HG03097 (cell line): ENCODE data around the gene MPPED1.

Source experiments
- ATAC-seq: cut with Tn5 transposase; IDR thresholded peaks from one replicate; pipeline ENCODE4 v1.9.1; 2021; ENCODE audit not compliant: unreplicated experiment, low FRiP score

The MPPED1 gene

DNA sequence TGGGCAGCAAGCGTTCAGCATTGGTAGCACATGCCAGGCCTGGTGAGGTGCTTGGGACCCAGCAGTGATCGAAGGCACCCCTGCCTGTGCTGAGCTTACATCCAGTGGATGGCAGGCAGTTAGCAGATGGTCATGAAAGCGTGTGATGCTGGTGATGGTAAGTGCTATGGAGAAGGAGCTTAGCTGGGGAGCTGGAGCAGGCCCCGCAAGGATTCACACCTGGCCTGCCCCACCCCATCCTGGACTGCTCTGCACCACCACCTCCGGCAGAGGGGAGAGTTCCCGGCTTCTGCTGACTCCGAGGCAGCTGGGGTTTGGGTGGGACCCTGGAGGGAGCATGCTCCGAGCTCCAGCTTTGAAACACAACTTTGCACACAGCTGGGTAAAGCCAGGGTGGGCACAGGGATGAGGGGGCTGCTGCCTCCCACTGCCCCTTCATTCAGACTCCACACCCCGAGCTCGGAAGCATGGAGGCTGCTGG is 16.2 kb downstream of the MPPED1 start:
- ATAC-seq, result no peak

DNA sequence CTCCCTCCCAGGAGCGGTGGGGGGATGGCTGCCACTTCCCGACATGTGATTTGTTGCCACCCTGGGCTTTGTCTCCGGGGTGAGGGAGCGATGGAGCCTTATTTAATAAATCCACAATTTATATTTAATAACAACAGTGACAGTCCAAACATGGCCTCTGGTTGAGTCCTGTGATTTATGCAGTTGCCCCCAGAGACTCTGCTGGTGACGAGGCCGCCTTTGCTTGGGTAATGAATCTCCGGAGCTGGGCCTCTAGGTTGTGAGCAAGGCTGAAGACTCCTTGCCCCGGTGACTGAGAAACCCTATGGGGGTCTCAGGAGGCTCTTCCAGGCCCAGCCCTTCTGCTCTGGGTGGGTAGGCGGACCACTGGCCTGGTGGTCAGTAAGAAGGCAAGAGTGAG is 16.7 kb downstream of the MPPED1 start:
- ATAC-seq, result no peak

DNA sequence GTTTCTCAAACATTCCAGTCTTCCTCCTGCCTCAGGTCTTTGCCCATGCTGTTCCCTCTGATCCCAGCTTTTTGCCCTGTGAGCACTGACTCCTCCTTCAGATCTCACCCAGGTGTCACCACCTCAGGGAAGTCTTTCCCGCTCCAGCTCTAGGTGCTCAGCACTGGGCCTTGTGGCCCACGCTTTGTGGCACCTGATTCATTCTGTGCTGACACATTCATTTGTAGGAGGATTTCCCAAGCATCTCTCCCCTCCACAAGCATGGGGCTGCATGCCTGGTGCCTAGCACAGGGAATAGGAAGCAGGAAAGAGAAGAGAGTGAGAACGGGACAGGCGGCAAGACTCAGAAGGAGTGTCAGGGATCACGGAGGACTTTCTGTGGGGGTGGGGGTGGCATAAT is 17.6 kb downstream of the MPPED1 start:
- no peak for ATAC-seq

DNA sequence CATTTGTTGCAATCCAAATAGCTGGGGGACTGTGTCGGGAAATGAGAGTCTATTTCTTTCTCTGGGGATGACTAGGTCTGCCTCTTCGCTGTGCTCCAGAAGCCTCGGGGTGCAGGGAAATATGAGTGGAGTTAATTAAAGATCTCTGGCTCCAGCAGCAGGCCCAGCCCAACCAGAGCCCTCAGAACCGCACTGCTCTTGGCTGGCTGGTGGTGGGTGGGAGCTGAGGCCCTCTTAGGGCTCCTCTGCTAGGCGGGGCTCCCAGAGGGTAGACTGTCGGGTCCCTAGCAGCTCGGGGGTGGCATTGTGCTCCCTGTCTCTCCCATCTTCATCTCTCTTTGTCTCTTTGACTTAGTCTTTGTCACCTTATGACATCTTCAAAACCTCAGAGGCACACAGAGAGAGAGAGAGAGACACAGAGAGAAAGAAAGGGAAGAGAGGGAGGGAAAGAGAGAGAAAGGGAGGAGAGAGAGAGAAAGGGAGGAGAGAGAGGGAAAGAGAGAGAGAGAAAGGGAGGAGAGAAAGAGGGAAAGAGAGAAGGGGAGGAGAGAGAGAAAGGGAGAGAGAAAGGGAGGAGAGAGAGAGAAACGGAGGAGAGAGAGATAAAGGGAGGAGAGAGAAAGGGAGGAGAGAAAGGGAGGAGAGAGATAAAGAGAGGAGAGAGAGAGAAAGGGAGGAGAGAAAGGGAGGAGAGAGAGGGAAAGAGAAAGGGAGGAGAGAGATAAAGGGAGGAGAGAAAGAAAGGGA is 20.2 kb downstream of the MPPED1 start:
- ATAC-seq, result no peak

DNA sequence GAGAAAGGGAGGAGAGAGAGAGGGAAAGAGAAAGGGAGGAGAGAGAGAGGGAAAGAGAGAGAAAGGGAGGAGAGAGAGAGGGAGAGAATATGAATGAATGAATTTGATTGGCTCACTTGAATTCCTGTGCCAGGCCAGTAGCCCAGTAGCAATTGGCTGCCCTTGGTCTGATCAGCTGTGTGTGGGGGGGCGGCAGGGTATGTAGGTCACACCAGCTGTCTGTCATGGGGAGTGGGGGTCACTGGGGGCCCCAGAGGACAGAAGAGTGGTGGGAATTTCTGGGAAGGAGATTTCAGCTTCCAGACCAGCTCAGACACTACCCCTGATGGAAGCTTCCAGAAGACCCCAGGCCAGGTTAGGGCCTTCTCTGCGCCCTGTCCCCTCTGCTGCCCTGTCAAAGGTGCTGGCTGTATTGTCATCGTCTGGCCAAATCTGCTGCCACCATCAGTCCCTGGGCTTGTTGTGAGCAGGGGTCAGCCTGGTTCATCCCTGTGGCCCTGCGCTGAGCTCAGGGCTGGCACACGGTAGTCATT is 21.1 kb downstream of the MPPED1 start:
- ATAC-seq, result no peak

DNA sequence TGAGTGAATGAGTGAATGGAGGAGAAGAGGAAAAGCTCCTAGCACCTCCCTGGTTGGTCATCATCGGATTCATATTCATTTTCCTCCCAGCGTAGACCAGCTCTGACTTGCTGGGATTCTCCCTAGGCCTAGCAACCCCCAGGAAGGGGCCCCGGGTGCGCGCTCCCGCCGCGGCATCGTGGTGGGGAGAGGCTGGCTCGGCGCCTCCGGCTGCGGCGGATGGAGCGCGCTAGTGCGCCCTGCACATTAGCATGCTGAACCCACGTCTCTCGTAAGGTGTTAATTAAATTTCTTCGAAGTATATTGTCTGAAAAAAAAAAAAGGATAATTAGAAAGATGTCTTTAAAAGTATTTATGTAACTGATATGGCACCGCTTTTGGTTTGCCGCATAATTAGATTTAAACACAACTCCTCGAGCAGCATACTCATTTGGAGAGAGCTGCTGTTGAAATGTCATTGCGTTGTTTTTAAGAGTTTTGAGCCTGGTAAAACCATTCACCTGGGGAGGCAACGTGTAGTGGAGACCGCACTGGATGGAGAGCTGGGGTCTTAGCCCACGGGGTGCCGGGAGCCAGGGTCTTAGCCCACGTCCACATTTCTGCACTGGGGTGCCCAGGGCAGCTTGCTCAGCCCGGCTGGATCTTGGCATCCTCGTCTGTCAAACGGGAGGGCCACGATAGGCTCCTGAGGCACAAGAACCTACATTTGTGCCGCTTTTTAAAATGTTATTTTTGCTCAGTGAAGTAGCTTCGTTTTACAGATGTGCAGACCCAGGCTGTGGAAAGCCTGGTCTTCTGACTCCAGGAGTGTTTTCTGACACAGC is 21.8 kb downstream of the MPPED1 start:
- ATAC-seq, result no peak

DNA sequence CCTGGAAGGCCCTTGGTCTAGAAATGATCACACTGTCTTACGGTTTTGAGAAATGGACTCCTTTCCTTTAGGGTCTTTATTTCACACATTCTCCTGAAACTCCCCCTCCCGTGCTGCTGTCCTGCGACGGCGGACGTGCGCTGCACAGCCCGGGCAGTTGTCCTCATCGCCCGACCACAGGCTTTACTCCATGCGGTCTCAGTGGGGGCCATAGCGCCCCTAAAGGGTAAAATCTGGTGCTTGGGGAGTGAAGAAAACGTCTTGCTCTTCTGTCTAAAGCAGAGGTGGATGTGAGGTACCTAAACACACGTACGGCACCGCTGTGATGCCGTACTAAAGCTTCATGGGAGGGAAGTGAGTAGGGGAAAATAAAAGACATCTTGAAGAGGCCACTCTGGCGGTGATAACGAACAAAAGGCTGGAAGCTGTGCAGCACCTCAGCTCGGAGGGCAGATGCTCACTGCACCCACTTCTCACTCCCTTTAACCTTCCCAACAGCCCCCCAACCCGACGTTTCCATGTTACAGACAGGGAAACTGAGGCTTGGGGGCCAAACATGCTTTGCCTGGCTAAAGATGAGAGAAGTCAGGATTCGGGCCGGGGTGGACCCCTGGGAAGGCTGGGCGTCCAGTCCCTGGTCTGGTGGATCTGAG is 22.6 kb downstream of the MPPED1 start:
- ATAC-seq, result no peak

DNA sequence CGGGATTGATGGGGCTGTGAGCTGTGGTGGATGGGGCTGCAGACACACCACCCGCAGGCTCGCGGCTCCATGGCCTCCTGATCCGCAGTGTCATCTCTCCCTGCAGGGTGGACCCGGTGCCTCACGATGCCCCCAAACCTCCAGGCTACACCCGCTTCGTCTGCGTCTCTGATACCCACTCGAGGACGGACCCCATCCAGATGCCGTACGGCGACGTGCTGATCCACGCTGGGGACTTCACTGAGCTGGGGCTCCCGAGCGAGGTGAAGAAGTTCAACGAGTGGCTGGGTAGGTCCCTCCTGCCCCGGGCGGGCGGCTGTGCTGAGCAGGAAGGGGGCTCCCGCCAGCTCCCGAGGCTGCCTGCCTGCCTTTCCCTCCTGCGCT is 23.1 kb downstream of the MPPED1 start:
- no peak for ATAC-seq

DNA sequence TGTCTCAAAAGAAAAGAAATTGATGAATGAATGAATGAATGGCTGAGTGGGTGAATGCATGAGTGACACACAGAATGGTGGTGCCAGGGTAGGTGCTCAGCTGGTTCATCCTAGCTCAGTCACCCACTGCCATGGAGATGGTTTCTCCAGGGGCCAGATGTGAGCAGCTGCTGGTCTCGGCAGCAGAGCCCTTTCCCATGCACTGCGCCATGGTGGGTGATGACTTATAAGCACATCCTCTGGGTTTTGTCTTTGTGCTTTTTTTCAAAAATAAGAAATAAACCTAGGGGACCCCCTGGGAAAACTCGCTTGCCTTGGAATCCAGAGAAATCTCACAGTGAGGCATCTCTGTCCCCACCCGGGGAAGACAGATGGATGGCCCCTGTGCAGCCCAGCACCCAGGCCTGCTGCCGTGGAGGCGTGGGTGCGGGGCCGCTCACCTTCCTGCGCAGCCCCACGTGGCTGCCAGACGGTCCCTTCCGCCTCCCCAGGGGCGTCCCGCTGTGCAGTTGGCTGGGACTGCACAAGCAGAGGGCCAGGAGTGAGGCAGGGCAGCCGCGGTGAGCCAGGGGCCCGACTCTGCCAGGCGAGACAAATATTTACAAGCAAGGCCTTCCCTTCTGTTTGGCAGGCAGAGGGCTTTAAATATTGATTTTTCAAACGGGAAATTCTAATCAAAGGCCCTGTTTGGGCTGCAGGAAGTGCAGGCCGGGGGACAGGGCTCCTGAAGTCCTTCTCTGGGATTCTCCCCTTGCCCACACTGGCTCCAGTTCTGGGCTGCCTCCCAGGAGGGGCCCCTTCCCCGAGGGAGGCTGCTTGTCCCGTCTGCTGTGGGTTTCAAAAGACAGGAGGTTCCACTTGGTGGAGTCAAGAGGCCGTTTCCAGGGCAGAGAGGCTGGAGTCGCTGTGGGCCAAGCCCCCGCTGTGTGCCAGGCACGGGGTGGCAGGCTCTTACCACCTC is 24.3 kb downstream of the MPPED1 start:
- ATAC-seq, result no peak

DNA sequence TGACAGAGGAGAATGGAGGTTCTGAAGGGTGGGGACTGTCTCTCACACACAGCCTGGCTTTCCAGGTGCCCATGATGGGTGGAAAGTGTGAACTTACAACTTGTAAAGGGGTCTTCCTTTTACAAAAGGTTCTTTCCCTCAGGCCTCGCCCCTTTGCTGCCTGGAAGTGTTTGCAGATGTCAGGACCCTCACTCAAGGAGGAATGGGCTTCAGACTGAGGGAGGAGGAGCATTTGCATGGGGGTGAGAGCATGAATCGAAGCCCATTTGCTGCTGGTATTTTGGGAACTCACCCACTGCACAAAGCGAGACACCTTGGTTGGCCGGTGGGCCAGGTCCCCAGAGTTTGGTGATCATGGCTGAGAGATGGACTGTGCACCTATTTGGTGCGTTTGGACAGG is 25.1 kb downstream of the MPPED1 start:
- no peak for ATAC-seq

DNA sequence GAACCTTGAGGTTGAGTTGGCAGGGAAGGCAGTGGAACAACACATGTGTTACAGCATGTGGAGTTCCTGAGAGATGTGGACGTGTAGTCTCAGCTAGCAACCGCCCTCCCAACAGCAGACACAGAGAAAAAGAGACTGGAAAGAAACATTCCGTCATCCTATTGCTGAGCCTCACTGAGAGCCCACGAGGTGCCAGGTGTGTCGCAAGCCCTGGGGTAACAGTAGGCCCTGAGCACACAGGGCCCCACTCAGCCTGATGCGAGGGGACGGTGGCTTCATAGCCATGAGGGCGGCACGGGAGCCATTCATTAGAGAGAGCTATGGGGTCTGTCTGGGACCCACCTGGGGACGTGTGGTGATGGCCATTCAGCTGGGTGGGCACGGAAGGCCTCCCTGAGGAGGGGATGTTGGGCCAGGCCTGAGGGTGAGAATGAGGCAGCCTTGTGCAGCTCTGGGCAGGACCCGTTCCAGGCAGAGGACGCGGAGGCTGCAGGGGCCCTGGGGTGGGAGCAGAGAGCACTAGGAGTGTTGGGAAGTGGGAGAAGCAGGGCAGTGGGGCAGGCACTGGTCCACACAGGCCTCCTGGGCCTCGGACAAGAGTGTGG is 26.2 kb downstream of the MPPED1 start:
- no peak for ATAC-seq

DNA sequence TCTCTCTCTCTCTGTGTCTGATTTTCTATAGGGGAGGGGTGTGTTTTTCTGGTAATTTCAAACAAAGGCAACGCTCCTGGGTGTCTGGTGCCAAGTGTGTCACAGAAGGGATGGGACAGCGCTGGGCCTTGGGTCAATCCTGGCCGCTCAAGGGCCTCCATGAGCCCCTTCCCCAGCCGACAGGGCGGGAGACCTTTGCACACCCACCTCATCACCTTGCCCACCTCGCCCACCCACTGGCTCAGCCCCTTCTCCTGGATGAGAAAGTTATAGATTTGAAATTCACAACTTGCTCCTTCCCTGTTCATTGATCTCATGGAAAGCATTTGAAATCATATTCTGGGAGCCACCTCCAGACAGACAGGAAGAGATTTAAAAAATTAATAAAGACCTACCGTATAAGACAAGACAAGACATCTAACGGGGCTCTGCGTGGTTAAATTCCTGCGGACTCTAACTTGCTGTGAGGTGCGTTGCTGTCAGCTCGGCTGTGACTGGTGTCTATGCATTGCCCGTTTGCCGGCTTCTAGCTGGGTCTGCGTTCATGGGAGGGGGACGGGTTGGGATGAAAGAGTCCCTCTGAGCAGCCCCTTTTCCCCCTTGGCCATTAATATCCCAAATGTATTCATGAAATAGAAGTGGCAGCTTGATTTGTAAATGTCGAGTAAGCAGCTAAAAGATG is 27.0 kb downstream of the MPPED1 start:
- ATAC-seq, result no peak

DNA sequence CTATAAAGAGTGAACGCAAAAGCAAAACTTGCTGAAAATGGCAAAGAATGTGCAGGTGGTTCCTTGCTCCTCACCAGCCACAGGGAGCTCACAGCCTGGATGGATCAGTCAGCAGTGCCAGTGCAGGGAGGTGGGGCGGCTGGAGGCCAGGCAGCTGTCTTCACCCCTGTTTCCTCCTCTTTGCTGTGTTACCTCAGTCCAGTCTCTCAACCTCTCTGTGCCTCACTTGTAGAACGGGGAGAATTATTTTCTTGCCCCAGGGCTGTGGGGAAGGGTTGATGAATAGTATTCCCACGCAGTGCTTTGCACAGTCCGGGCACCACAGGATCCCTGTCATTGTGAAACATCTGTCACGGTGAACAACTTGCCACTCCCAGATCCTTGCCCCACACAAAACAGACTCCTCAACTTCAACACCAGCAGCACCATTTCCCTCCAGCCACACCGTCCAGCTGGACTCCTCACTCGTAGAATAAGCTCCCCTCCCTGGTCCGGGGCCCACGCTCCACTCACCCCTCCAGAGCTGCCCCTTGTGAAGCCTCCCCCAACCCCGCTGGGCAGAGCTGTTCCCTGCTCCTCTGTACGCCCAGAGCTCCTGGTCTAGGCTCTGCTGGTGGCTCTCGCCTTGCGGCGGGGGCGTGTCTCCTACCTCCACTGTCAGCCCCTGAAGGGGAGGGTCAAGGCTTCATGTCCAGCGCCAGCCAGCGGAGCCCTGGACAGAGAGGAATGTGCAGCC is 27.7 kb downstream of the MPPED1 start:
- ATAC-seq, result no peak

DNA sequence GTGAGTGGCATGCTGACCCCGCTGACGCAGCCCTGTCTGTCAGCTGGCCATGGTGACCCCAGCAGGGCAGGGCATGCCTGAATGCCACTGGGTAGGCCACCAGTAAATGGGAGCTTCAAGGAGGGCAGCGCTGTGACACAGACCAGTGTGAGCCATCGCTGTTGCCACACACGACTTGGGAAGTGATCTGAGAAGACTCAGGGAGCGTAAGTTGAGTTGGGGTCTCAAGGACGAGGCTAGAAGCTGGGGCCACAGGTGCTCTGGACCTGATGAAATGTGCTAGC is 28.2 kb downstream of the MPPED1 start:
- no peak for ATAC-seq

DNA sequence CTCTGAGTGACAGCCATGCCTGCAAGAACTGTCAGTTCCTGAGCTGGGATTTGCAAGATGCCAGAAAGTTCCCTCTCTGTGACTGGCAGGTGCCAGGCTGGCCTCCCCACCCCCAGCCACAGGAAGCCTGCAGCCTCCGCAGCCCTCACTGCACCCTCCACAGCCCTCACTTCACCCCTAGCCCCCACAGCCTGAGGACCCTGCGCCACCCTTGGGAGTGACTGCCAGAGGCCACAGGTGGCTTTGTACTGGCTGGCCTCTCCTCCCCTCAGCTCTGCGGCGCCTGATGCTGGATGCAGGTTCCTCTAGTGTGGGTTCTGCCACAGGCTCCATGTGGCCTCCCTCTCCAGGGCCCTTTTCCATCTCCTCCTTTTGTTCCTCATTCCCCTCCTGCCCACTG is 28.7 kb downstream of the MPPED1 start:
- ATAC-seq, result no peak

DNA sequence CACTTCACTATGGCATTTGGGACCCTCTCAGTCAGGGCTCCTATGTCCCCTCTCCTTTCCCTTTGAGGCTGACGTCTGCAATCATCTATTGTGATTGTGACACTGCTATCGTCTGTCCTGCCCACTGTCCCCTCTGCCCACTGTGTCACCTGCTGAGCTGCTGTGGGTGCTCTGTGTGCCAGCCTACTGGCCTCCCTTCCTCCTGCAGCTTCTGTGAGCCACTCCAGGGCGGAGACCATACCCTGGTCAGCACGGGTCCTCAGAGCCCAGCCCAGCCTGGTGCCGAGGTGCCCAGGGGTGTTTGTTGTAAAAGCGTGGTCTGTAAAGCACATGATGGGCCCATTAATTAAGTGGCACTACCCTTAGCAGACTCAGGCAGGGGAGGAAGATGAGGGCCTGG is 29.4 kb downstream of the MPPED1 start:
- ATAC-seq, result no peak

DNA sequence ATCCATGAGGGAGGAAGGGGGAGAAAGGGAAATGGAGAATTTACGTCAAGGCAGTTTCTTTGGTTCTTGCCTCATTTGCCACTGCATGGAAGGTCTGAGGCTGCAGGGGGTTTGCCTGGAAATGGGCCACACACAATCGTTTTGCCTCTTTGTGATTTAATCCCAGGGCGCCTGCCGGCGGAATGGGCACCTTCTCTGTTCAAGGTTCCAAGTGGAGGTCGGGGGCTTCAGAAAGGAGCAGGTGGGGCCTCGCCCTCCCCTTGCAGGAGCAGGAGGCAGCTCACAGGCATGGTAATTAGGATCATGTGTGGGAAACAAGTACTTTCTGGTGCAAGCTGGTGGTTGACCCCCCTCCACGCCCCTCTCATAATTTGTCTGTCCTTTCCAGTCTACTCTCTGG is 29.9 kb downstream of the MPPED1 start:
- ATAC-seq, result no peak

DNA sequence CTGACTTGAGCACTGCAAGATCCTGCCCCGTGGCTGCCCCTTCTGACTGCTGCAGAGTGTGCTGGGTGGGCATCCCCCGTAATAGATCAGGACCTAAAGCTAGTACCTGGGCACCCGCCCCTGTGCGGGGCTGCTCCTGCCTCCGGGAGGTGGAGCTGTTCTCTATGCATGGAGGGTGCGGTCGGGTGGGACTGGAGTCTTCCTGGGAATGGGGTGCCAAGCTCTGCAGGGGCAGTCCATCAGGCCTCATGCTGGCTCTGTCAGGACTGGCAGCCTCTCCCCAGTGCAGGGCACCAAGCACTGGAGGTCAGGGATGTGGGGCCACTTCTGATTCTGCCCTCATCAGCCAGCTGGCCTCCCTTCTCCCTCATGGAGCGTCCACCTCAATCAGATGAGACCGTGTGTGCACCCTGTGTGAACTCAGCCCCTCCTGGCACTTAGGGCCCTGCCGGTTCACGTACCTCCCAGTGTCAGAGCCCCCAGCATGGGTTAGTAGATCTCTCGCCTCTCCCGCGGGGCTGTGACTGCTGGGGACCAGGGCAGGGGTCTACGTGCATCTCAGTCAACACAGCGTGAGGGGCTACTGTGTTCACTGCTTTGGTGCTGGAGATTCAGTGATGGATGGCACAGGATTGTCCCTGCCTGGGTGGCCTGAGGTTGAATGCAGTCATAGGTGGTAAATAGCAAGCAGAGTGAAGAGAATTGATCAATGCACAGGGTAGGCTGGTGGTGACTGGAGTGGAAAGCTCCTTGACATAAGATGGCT is 30.8 kb downstream of the MPPED1 start:
- ATAC-seq, result no peak
